ENCODE measurements around the gene PIERCE2.
"Not testable (repeated sequence)": the region's sequence is repeated elsewhere in the genome, so short reads cannot be mapped to it uniquely, and the experiment has no call there.

The PIERCE2 gene, protein sequence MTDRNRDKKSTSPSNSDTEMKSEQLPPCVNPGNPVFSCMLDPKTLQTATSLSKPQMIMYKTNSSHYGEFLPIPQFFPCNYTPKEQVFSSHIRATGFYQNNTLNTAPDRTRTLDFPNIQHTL

DNA sequence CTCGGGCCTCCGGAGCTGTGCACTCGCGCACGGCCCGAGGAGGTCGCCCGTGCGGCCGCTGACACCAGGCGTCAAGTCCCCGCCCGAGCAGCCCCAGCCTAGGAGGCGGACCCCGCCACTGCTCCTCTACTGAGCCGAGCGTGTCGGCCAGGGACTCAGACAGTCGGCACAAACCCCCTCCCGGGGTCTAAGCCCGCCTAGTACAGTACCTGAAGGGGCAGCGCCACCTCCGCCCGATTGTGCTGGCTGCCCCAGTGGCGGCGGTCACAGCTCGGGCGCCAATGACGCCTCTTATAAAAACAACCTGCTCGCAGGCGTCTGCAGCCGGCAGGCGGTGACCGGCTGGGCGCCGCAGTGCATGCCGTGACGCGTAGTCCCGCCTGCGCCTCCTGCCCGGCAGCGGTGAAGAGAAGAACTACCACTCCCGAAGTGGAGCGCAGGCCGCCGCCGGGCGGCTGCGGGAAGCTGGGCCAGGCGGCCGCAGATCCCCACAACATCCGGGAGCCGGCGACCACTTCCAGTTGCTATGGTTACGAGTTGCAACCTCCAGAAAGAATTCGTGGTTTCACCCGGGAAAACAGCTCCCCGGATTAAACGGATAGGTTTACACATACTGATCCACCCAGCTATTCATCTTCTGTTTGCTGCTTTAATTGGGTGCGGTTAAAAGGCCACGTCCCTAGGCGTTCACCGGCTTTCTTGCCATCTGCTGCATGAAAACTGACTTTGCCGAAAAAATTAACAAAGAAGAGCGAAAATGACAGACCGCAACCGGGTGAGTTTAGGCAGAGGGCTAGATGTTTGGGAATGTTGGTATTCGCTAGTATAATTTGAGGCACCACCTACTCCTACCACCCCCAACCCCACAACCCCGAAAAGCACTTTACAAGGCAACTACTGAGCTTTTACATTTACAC is at the start of gene PIERCE2, which contains the start of gene CCPG1:
Gene PIERCE2 (plus strand): TSS at position 484 of the 917 bp plus-strand sequence. CDS start 274 bp downstream, at position 758.
Gene CCPG1 (minus strand): TSS at position 348 of the 917 bp plus-strand sequence. CDS start 18,935 bp downstream, outside the sequence.
- DNase-seq = peak; percentile 92

DNA sequence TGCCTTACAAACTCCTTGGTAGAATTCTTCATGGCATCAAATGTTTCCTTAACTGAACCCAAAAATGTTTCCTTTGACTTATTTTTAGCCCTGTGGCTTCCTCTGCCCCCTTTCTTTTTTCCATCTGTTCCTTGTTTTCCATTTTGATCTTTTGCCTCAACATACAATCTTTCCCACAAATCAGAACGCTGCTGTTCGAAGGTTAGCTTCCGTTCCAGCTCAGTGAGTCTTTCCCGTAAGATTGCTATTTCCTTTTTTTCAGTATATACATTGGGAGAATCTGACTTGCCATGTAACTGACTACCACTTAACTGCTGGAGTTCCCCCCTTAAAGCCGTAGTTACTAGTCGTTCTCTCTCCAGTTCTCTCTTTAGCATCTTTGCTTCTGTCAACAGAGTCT is 48.0 kb upstream of the PIERCE2 start:
- no peak for DNase-seq

DNA sequence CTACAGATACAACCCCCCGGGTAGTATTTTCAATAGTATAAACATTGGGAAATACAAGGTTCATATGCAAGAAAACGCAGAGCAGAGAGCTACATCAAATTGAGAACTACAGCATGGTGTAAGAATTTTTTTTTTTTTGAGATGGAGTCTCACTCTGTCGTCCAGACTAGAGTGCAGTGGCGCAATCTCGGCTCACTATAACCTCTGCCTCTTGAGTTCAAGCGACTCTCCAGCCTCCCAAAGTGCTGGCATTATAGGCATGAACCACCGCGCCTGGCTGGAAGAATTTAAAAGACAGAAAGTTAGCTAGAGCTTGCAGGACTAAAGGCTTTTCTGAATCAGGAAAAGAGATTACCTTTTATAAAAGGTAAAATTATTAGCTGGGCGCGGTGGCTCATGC is 47.2 kb upstream of the PIERCE2 start:
- DNase-seq = no peak

DNA sequence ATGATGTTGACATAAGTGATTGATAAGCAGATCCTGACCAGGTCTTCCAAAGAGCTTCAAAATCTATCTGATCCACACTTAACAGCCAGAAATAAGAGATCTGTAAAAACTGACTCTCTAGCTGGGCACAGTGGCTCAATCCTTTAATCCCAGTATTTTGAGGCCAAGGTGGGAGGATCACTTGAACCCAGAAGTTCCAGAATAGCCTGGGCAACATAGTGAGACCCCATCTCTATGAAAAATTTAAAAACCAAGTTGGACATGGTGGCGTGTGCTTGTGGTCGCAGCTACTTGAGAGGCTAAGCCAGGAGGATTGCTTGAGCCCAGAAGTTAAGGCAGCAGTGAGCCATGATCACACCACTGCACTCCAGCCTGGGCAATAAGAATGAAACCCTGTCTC is 45.7 kb upstream of the PIERCE2 start:
- DNase-seq = no peak

DNA sequence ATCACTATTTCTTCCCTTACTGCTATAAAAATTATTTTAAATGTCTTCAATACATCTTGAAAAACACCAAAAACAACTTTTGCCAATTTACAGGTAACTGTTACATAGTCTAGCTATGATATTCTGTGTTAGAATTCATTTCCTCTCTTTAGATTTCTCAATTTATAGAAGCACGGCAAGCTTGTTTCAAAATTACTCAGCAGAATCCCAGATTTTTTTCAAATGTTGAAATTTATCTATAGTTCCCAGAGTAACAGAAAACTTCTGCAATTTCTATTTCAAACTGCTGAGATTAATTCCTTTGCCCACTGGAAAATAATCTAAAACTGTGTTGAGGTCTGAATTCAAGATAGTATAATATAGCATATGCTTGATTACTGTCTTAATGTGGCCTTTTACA is 41.3 kb upstream of the PIERCE2 start:
- DNase-seq = no peak

DNA sequence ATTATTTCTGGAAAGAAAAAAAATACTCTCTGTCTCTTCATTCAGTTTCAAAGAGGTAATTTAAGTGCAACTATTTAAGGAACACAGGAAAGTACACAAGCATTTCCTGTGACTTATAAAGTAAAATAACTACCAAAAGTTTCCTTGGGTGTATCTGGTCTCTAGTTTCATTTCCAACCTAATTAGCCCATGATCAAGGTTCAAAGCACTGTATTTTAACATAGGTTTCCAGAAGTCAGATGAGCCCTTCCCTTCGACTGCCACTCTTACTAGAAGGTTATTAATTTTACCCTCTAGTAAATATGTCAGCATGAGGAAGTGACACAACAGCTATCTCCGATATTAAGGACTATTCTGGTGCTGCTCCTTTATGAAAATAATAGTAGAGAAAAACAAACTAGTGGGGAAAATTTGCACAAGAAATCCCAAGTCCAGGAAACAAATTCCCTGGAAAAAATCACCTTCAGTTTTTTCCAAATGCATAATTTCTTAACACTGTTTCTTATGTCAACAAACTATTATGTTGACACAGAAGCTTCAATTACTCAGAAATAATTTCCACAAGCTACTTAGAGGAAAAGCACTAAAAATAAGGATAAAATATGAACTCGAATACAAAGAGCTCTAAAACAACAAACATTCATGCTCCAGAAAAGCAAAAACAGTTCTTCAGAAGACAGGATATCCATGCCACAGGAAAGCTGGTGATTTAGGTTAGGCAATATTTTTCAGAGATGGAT is 35.4 kb upstream of the PIERCE2 start:
- DNase-seq = no peak

DNA sequence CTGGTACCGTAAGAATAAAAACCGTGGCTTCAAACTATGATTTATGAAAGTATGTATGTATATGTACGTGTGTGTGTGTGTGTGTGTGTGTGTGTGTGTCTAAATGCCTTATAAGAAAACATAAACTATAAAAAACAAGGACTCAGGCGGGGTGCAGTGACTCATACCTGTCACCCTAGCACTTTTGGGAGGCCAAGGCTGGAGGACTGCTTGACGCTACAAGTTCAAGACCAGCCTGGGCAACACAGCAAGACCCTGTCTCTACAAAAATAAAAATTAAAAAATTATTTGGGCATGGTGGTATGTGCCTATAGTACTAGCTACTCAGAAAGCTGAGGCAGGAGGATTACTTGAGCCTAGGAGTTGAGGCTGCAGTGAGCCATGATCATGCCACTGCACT is 29.2 kb upstream of the PIERCE2 start:
- no peak for DNase-seq

DNA sequence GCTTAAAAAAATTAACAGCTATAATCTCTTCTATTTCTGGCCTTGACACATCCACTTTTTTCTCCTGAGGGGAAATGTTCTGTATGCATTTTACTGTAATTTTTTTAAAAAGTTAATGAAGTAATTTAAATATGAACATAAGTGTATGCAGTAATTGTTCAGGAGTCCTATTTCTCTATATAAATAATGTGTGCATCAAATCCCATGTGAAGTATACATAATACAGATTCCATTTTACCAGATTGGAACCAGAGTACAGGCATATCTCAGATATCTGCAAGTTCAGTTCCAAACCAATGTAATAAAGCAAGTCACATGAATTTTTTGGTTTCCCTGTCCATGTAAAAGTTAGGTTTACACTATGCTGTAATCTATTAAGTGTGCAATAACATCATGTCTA is 26.7 kb upstream of the PIERCE2 start:
- no peak for DNase-seq

DNA sequence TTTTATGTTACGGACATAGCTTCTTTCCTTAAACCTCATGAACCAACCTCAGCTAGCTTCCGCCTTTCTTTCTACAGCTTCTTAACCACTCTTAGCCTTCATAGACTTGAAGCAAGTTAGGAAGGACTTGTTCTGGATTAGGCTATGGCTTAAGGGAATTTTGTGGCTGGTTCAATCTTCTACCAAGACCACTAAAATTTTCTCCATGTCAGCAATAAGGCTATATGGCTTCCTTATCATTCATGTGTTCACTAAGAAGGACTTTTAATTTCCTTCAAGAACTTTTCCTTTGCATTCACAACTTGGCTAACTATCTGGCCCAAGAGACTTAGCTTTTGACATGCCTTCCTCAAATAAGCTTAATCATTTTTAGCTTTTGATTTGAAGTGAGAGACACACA is 24.6 kb upstream of the PIERCE2 start:
- DNase-seq = no peak

DNA sequence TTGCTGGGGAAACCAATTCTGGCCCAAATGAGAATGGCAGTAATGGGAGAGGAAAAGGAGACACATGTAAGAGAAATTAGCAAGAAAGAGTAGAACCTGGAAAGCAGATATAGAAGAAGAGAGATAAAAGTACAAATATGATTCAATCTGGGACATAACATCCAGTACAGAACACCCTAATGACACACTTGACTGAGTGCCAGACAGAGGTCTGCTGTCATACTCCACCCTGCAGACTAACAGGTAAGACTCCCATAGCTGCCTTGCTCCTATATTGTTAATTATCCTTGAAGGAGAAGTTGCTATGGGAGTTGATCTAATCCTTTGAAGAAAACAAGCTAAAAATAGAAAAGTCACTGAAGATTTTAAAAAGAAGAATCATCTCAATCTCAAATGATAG is 21.3 kb upstream of the PIERCE2 start:
- no peak for DNase-seq

DNA sequence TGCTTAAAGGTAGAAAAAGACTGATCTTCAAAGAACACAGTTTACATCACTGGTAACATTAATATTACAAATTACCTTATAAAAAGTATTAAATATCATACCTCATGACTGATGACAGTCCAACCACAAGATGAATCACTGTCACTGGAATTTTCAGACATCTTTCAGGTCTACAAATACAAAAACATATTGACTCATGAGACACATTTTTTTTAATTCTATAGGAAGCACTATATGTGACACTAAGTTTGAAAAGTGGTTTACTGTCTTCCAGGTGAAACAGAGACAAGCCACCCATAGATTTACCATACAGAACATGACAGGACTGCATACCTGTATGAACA is 19.1 kb upstream of the PIERCE2 start:
- DNase-seq = no peak

DNA sequence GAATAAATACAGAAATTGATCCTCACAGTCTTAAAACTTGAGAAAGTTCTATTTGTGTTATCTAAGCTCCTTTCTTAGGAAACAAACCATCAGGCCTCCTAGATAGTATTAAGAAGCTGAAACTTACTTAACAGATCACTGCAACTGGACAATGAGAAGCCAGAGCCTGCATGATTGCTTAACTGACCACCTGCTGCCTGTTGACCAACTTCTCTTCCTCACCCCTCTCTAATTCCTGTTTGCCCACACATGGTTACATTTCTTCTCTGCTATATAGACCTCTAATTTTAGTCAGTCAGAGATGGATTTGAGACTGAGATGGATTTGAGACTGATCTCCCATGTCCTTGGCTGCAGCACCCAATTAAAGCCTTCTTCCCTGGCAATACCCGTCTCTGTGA is 13.6 kb upstream of the PIERCE2 start:
- DNase-seq = no peak

DNA sequence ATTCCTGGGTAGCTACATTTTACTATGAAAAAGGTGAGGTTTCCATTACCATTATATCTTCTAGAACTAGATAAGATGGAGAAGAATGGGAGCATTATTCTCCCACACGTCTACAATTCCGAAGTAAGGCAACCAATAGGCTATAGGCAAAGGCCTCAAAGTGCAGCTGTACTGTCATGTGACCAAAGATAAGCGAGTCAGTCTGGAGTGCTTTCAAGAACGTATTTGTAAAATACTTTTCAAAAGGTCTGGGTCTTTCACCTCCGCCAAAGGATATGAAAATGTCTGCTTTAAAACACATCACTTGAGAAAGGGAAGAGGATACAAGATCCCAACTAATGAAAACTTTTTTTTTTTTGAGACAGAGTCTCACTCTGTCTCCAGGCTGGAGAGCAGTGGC is 10.1 kb upstream of the PIERCE2 start:
- no peak for DNase-seq

DNA sequence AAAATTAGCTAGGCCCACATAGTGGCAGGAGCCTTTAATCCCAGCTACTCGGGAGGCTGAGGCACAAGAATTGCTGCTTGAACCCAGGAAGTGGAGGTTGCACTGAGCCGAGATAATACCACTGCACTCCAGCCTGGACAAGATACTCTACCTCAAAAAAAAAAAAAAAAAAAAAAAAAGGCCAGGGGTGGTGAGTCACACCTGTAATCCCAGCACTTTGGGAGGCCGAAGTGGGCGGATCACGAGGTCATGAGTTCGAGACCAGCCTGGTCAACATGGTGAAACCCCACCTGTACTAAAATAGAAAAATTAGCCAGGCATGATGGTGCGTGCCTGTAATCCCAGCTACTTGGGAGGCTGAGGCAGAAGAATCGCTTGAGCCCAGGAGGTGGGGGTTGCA is 8.2 kb upstream of the PIERCE2 start:
- DNase-seq = not testable (repeated sequence)

DNA sequence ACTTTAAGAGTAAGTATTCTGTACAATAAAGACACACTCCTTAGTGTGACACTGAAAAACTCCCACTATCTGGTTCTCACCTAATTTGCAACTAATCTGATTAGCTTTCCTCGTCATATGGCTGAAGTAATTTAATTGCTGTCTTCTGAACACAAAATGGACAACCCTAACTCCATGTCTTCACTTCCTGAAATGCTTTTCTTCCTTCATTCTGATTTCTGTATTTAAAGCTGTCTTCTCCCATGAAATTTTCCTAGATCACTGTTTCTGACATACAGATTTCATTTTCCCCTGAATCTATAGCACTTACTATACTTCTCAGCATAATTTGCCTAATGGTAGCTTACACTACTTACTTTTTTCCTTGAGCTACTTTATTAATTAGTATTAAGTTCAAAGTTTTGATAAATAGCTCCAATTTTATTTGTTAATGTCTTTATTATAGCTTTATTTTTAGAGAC is 6.5 kb upstream of the PIERCE2 start:
- DNase-seq = no peak

DNA sequence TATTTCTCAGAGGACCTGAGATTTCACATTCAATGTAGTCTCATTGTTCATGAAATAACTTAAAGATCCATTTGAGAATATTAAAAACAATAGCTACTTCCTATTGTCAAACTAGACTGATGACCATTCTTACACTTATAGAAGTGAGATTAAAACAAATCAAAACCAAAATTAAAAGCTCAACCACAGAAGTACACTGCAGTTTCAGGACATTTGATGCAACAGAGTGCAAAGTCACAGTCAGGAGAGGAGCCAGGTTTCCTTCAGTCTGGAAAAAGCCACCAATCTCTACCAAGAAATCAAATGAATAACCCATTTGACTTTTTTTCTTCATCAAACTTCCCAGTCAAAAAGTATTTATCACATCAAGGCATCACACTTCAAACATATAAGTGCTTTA is 5.6 kb upstream of the PIERCE2 start:
- DNase-seq = no peak

DNA sequence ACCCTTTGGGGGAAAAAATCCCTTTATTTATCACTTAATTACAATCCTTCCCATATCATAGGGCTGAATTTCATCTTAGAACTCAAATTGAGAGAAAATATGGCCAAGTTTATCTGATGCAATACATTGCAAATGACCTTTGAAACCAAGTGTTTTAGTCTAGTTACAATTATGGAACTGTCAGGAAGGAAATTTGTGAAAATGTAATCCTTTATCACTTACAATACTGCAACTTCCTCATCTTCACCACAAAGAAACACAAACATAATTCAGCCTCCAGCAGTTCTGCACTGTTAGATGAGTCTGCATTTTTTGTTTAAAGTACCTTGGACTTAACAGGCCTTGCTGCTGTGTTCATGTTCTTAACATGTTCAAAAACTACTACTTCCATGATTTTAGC is 4.8 kb upstream of the PIERCE2 start:
- no peak for DNase-seq

DNA sequence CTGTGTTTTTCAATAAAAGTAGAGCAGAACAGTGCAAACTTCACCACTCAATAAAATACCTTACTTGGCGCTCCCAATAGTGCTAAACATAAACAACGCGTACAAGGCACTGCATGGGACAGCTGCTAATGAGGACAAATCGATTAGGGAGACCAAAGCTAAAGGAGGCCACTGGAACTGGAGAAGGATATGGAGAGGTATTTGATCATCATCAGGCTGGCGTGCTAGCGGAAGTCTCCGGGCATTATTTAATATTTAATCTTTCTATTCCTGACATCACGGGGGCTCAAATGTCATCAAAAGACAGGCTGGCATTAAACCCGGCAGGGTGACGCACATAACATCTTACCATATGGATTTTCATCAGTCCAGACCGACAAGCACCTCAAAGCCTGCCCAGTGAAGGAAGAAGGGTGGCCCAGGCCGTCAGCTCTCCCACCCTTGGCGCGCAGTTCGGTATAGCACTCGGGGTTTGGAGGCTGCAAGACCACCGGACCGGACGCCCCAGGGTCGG is 740 bp upstream of the PIERCE2 start:
- peak; percentile 34 for DNase-seq

DNA sequence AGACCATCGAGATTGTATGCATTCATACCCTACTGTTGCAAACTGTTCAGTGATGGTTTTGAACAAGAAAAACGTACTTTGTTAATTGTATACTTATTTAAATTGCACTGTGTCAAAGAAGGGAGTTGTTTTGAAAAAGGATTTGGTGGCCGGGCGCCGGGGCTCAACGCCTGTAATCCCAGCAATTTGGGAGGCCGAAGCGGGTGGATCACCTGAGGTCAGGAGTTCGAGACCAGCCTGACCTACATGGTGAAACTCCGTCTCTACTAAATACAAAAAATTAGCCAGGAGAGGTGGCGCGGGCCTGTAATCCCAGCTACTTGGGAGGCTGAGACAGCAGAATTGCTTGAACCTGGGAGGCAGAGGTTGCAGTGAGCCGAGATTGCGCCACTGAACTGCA is 681 bp downstream of the PIERCE2 start:
- DNase-seq = not testable (repeated sequence)

DNA sequence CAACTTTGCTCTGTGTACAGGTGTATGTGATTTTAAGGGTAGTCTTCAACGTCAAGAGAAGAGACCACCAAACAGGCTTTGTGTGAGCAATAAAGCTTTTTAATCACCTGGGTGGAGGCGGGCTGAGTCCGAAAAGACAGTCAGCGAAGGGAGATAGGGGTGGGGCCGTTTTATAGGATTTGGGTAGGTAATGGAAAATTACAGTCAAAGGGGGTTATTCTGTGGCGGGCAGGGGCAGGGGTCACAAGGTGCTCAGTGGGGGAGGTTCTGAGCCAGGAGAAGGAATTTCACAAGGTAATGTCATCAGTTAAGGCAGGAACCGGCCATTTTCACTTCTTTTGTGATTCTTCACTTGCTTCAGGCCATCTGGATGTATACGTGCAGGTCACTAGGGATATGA is 9.4 kb downstream of the PIERCE2 start:
- DNase-seq = not testable (repeated sequence)

DNA sequence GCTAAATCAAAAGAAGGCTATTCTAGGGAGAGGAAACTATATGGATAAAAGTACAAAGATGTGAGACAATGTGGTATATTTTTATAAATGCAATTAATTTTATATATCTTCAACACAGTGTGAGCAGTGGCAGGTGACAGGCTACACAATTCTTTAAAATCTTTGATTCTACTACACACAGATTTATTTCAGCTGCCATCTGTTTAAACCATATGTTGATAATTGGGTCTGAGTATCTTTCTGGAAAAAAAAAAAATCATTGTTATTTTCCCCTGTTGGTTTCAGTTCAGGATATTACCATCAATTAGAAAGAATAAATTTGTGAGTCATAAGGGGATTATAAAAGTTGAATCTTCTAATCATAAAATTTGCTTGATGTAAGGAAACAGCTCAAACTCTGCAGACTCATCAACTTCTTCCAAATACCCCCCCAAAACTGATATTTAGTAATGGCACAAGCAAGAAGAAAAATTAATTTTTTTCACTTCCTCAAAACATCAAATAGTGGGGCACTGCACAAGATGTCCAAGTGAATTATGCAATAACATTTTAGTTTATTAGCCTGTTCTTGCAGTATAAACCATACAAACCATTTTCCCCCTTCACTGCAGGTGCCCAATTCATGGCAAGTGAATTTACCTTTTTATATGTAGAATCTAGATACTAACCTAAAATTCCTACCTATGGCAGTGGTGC is 12.0 kb downstream of the PIERCE2 start:
- DNase-seq = no peak

DNA sequence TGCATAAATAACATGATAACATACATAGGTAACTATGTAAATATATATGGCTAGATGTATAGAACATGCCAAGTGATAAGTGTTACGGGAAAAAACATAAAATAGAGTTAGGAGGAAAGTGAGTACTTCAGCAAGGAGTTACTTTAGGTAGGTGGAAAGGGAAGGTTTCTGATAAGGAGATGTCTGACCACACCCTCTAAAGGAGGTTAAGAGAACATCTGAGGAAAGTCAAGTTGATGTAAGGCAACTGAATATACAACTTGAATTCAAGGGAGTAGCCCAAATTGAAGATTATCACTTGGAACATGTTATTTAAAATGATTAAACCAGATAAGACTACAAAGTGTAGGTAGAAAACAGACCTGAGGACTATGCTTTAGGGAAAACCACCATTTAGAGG is 13.8 kb downstream of the PIERCE2 start:
- DNase-seq = no peak

Data from NCI-H1092 treated with DMSO at 0.1 percent for 48 hours (cell line).